ENCODE results near the gene ZNF580. TPM values are rescaled to one million over a fixed set of nuclear protein-coding genes. Genes with fewer than 3 reads are reported as not detected.

Gene ZNF580
- total RNA-seq, 1 experiment from 2014 or later: 32.0 TPM

- Mint-ChIP-seq H3K4me3 (peak overlapping the region; percentile 74), H3K27ac (0 out of 2 replicates have a peak overlapping the region, but pooled peaks have one; percentile 93), H3K27me3 (ENCODE audit: low read depth) (no peaks in the 10 kb centered on the region; the same call in 1 of the 2 replicates), H3K4me1 (peaks cover 29% of the 10 kb centered on the region), H3K9me3 (no peaks in the 10 kb centered on the region), H3K36me3 (peaks cover 12% of the 10 kb centered on the region)
- ATAC-seq (no peak), DNase-seq (ENCODE audit: low spot score) (no peak)
- CTCF ChIA-PET: interaction anchor here (0.6 to 2.1 kb wide), 3 partner anchors 94 to 339 kb away, joined by 3 to 7 read pairs (median 3); partner anchors contain the start of gene HSPBP1
- POLR2A ChIA-PET: interaction anchor here (0.7 to 2.1 kb wide), 3 partner anchors 51 to 125 kb away, joined by 3 to 15 read pairs (median 3); partner anchors contain the start of gene ZNF628
- TF ChIP-seq ETV6 (CRISPR knock-in tag; IDR thresholded peaks at IDR 0.05) (no peak), ATF2 (CRISPR knock-in tag; IDR thresholded peaks at IDR 0.05; ENCODE audit: borderline replicate concordance, low read depth) (no peak), NFYB (CRISPR knock-in tag; conservative IDR thresholded peaks at IDR 0.05; ENCODE audit: low read depth) (no peak), ZNF138 (CRISPR knock-in tag; conservative IDR thresholded peaks at IDR 0.05) (no peak), STAT6 (CRISPR knock-in tag; conservative IDR thresholded peaks at IDR 0.05; ENCODE audit: low read depth) (no peak), ZNF532 (CRISPR knock-in tag; IDR thresholded peaks at IDR 0.05; ENCODE audit: borderline replicate concordance) (no peak), ZNF281 (CRISPR knock-in tag; IDR thresholded peaks at IDR 0.05) (no peak), E2F4 (CRISPR knock-in tag; IDR thresholded peaks at IDR 0.05; ENCODE audit: borderline replicate concordance, low read depth) (no peak), FOXP4 (CRISPR knock-in tag; IDR thresholded peaks at IDR 0.05) (no peak), ESRRA (CRISPR knock-in tag; IDR thresholded peaks at IDR 0.05; ENCODE audit: borderline replicate concordance) (no peak), TEAD4 (CRISPR knock-in tag; IDR thresholded peaks at IDR 0.05) (no peak), CREM (CRISPR knock-in tag; IDR thresholded peaks at IDR 0.05) (no peak), RORB (CRISPR knock-in tag; IDR thresholded peaks at IDR 0.05) (no peak), SP1 (CRISPR knock-in tag; conservative IDR thresholded peaks at IDR 0.05) (no peak), CBFB (CRISPR knock-in tag; IDR thresholded peaks at IDR 0.05; ENCODE audit: low read depth) (no peak), CDX4 (CRISPR knock-in tag; IDR thresholded peaks at IDR 0.05; ENCODE audit: borderline replicate concordance) (no peak), ZNF219 (CRISPR knock-in tag; IDR thresholded peaks at IDR 0.05; ENCODE audit: borderline replicate concordance) (no peak), PRDM15 (CRISPR knock-in tag; IDR thresholded peaks at IDR 0.05) (no peak)
Observed at GRCh38 chr19:55600662-55601028, 40.2 kb upstream of the ZNF580 start.

All from WTC11 (cell line).